Measurements from ENCODE around the gene VPS54.

- TF ChIP-seq YY1 (IDR thresholded peaks at IDR 0.05; ENCODE audit: insufficient read depth, insufficient read length) (no peak), SUZ12 (IDR thresholded peaks at IDR 0.05; ENCODE audit: extremely low read depth, insufficient read depth, insufficient read length) (no peak), ZNF274 (IDR thresholded peaks at IDR 0.05; ENCODE audit: low read depth, low read length) (no peak)
These were observed 10.0 kb upstream of the VPS54 start for GRCh38 chr2:64029116-64029665.
